GM18511 (cell line): ENCODE results near the gene SLC43A2.
A peak's percentile ranks its signal among the peaks of the same experiment; 100 is the strongest.

ENCODE experiments used
- ATAC-seq: cut with Tn5 transposase; IDR thresholded peaks from one replicate; pipeline ENCODE4 v1.9.1; 2021; ENCODE audit warnings: mild to moderate bottlenecking, moderate library complexity; ENCODE audit not compliant: unreplicated experiment

Gene SLC43A2

GRCh38 chr17:1644493-1645206 lies 16.0 kb upstream of the SLC43A2 start:
- ATAC-seq, result no peak

- no peak for ATAC-seq
Measured at GRCh38 chr17:1643999-1644492, 15.4 kb upstream of the SLC43A2 start.

- ATAC-seq, result no peak
Measured at GRCh38 chr17:1643293-1643998, 14.8 kb upstream of the SLC43A2 start.

- no peak for ATAC-seq
Measured at GRCh38 chr17:1641065-1641403, 12.4 kb upstream of the SLC43A2 start.

GRCh38 chr17:1640329-1641064 lies 11.9 kb upstream of the SLC43A2 start:
- ATAC-seq, result no peak

GRCh38 chr17:1639549-1640180 lies 11.0 kb upstream of the SLC43A2 start:
- ATAC-seq, result no peak

GRCh38 chr17:1638624-1639300 lies 10.1 kb upstream of the SLC43A2 start:
- ATAC-seq, result no peak

GRCh38 chr17:1638171-1638590 lies 9.5 kb upstream of the SLC43A2 start:
- no peak for ATAC-seq

GRCh38 chr17:1636732-1637285 lies 8.2 kb upstream of the SLC43A2 start:
- ATAC-seq, result no peak

GRCh38 chr17:1635675-1636465 lies 7.2 kb upstream of the SLC43A2 start:
- no peak for ATAC-seq

- no peak for ATAC-seq
Measured at GRCh38 chr17:1634841-1635650, 6.4 kb upstream of the SLC43A2 start.

- ATAC-seq, result no peak
Measured at GRCh38 chr17:1630662-1631061, 2.0 kb upstream of the SLC43A2 start.

- ATAC-seq, result no peak
Measured at GRCh38 chr17:1629504-1630310, 1.1 kb upstream of the SLC43A2 start.

- ATAC-seq, result peak; percentile 57
Measured at GRCh38 chr17:1628856-1629503, 346 bp upstream of the SLC43A2 start.

GRCh38 chr17:1627182-1627981 lies 1.3 kb downstream of the SLC43A2 start:
- ATAC-seq, result no peak

- ATAC-seq, result no peak
Measured at GRCh38 chr17:1626333-1626732, 2.3 kb downstream of the SLC43A2 start.

- ATAC-seq, result no peak
Measured at GRCh38 chr17:1625581-1625980, 3.1 kb downstream of the SLC43A2 start.
